Heart left ventricle (tissue), 16 donors: ENCODE data around the gene HNRNPA2B1. TPM values are rescaled to one million over a fixed set of nuclear protein-coding genes. Genes with fewer than 3 reads are reported as not detected.
"Not testable (repeated sequence)": the region's sequence is repeated elsewhere in the genome, so short reads cannot be mapped to it uniquely, and the experiment has no call there.

Source experiments
- ATAC-seq, 4 donors: fragments of 200-7000 bp; cut with Tn5 transposase; one replicate each; pipeline ENCODE4 v1.9.1; 2020 to 2022; ENCODE audit warnings: moderate library complexity in 4 of 4, mild to moderate bottlenecking in 3 of 4, moderate number of reproducible peaks in 1 of 4
- DNase-seq, 5 donors: peaks; one replicate each; pipeline ENCODE4 v3.0.0-alpha.2; 2020
- H3K27ac ChIP-seq, 12 donors: fragments of 200-600 bp; sonication (generic) in 4 of 12; one replicate each; pipeline versions ENCODE4 v1.5.0 to v1.8.0; 2016 to 2022; ENCODE audit warnings: mild to moderate bottlenecking in 2 of 12
- H3K27me3 ChIP-seq, 9 donors: fragments of 200-600 bp; sonication (generic) in 2 of 9; one replicate each; pipeline versions ENCODE4 v1.5.1 to v1.8.0; 2016 to 2022; ENCODE audit warnings: mild to moderate bottlenecking in 3 of 9
- H3K36me3 ChIP-seq, 9 donors: fragments of 200-600 bp; sonication (generic) in 2 of 9; one replicate each; pipeline versions ENCODE4 v1.5.0 to v1.8.0; 2018 to 2022; ENCODE audit warnings: mild to moderate bottlenecking in 2 of 9
- H3K4me1 ChIP-seq, 12 donors: fragments of 200-600 bp; sonication (generic) in 4 of 12; one replicate each; pipeline versions ENCODE4 v1.5.0 to v1.8.0; 2016 to 2022; ENCODE audit warnings: mild to moderate bottlenecking in 3 of 12
- H3K4me3 ChIP-seq, 12 donors: fragments of 200-600 bp; sonication (generic) in 4 of 12; one replicate each; pipeline versions ENCODE4 v1.5.0 to v1.8.0; 2017 to 2022; ENCODE audit warnings: mild to moderate bottlenecking in 9 of 12, moderate library complexity in 4 of 12
- H3K9me3 ChIP-seq, 12 donors: fragments of 200-600 bp; sonication (generic) in 4 of 12; one replicate each; pipeline versions ENCODE4 v1.5.0 to v1.8.0; 2016 to 2022; ENCODE audit warnings: mild to moderate bottlenecking in 1 of 12
- POLR2A ChIP-seq, 2 donors: fragments of 450-650 bp; IDR thresholded peaks; one replicate each; pipeline ENCODE4 v1.6.1; 2017; ENCODE audit warnings: antibody characterized with exemption in 2 of 2, mild to moderate bottlenecking in 2 of 2, moderate library complexity in 2 of 2
- WGBS, 4 donors: extraction: QIAGEN DNeasy Blood & Tissue Kit in 2 of 4; methylation state at CpG; one replicate each; pipeline versions ENCODE4 v1.1.5 to v1.1.7; 2013 to 2018; 5-methylcytosine and 5-hydroxymethylcytosine counted together
- intact Hi-C, 10 donors: fragments of 100-400 bp; cut with DNase I; formaldehyde crosslinking; loops; one replicate each; pipeline versions ENCODE4 v1.11.1 to v1.14.2; 2022
- polyA plus RNA-seq, 2 donors: library from polyadenylated mRNA; stranded (reverse); fragments of 200-250 nt; gene quantifications; one replicate each; pipeline ENCODE4 v1.2.3, GENCODE V29; 2013
- total RNA-seq, 9 donors: library from RNA; depleted of rRNA in 2 of 9; stranded (reverse); fragments of >200 nt in 2 of 9; fragmentation: NEBNext Ultra II Directional in 3 of 9; extraction: Animal tissue kit (Norgen Biotek cat#: 25700) in 3 of 9; gene quantifications; one replicate each; pipeline versions ENCODE4 v1.1.0 to v1.2.4, GENCODE V29; 2016 to 2023
- TF ChIP-seq, protein P1 (sequence below), 12 donors: fragments of 200-600 bp; sonication (generic) in 4 of 12; IDR thresholded peaks; one replicate each; pipeline versions ENCODE4 v1.5.0 to v1.8.0; 2018 to 2022; ENCODE audit warnings: antibody characterized with exemption in 12 of 12, mild to moderate bottlenecking in 5 of 12
- donor health status: ischemic (EF 13 %, LVEDD 7.1; RV severe dilation, severe dysfunction).
- donor health status: healthy with polysubstance abuse.
- donor health status: DM: no; HTN: yes; CAD: no.
- donor health status: DM: no; HTN: no; CAD: no.
- donor health status: ischemic (EF 25% LVEDD 6.9; RV normal size, moderate dysfunction).
- donor health status: ischemic (EF 25% LVEDD 5.7; RV mildly dilated, moderate dysfunction).
- donor health status: healthy.
- donor health status: DM: yes; HTN: yes; CAD: no.
- donor health status: ischemic (EF 35%, LVEDD 5.7; RV mildly dilated, moderate dysfunction).
- donor health status: nonischemic (EF 11% LVEDD 7.7; RV severe dilation, severe dysfunction).
- donor health status: DM: yes; HTN: yes; CAD: no.
- donor health status: PGD.
- donor health status: ischemic (EF 29% LVEDD 5.4; RV normal size, mild dysfunction).
- donor health status: nonischemic (EF 23%, LVEDD 6.1; RV moderate dilation, normal function).

HNRNPA2B1 gene
- total and polyA plus RNA-seq, 11 donors: 142 to 732 (median 378) TPM

DNA sequence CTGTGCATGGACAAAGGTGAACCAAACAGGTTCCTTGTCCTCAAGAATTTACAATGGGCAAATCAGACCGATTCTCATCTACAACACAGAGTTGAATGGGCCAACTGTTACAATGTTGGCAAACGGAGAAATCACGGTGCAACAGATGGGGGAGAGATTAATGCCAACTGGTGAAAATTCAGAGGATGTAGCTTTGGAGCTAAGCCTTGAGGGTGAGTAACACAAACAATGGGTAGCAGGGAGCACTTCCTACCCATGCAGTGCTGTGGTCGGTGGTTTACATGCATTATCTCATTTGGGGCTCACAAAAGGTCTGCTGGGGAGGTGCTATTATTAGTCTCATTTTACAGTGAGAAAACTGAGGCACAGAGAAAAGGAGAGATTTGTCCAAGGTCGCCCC is 49.5 kb downstream of the HNRNPA2B1 start:
- no peak for TF ChIP-seq POLR2A (IDR thresholded peaks at IDR 0.05)
- TF ChIP-seq, protein P1, sequence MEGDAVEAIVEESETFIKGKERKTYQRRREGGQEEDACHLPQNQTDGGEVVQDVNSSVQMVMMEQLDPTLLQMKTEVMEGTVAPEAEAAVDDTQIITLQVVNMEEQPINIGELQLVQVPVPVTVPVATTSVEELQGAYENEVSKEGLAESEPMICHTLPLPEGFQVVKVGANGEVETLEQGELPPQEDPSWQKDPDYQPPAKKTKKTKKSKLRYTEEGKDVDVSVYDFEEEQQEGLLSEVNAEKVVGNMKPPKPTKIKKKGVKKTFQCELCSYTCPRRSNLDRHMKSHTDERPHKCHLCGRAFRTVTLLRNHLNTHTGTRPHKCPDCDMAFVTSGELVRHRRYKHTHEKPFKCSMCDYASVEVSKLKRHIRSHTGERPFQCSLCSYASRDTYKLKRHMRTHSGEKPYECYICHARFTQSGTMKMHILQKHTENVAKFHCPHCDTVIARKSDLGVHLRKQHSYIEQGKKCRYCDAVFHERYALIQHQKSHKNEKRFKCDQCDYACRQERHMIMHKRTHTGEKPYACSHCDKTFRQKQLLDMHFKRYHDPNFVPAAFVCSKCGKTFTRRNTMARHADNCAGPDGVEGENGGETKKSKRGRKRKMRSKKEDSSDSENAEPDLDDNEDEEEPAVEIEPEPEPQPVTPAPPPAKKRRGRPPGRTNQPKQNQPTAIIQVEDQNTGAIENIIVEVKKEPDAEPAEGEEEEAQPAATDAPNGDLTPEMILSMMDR (IDR thresholded peaks at IDR 0.05): no peak
- no peaks in the 10 kb centered on the region for H3K9me3 ChIP-seq
- peaks cover 0 to 32% (median 19%) of the 10 kb centered on the region in 9 donors for H3K27me3 ChIP-seq
- WGBS, 4 donors: 72 to 81% (median 77%) methylated on average over 5 of the region's 5 CpGs
- no peak overlapping the region for H3K4me3 ChIP-seq
- DNase-seq: no peak
- ATAC-seq: no peak
- H3K27ac ChIP-seq: no peak overlapping the region
- H3K4me1 ChIP-seq: peaks cover 0 to 33% (median 0%) of the 10 kb centered on the region in 12 donors
- intact Hi-C loops: no loop called here
- H3K36me3 ChIP-seq: no peaks in the 10 kb centered on the region

DNA sequence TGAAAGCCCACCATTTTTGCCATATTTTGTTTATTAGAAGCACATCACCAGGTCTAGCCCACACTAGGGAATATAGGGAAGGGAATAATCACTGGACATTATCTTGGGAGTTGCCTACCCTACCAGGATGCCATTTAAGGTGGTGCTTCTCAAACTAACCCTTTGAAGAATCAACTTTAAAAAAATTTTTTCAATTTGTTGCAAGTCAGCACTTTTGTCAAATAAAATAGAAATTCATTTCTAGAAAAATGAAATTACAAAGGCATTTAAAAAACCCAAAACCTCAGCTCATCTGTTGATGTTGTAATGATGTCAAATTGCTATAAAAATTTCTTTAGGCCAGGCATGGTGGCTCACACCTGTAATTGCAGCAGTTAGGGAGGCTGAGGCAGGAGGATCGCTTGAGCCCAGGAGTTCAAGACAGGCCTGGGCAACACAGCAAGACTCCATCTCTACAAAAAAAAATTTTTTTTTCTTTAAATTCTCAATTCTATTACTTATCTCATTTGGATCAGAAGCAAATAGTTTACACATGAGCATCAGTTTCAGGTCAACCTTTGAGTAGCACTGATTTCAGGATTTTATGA is 51.1 kb downstream of the HNRNPA2B1 start:
- Histone ChIP-seq H3K9me3 (no peaks in the 10 kb centered on the region), H3K27ac (no peak overlapping the region), H3K36me3 (no peaks in the 10 kb centered on the region), H3K4me1 (peaks cover 0 to 20% (median 0%) of the 10 kb centered on the region in 12 donors), H3K4me3 (no peak overlapping the region), H3K27me3 (peaks cover 3 to 40% (median 19%) of the 10 kb centered on the region in 9 donors)
- no peak for ATAC-seq
- intact Hi-C loops: no loop called here
- WGBS, 4 donors: 96 to 100% (median 99%) methylated on average over 1 of the region's 1 CpG
- TF ChIP-seq POLR2A (IDR thresholded peaks at IDR 0.05): no peak
- TF ChIP-seq, protein P1 (IDR thresholded peaks at IDR 0.05): no peak
- DNase-seq: no peak

DNA sequence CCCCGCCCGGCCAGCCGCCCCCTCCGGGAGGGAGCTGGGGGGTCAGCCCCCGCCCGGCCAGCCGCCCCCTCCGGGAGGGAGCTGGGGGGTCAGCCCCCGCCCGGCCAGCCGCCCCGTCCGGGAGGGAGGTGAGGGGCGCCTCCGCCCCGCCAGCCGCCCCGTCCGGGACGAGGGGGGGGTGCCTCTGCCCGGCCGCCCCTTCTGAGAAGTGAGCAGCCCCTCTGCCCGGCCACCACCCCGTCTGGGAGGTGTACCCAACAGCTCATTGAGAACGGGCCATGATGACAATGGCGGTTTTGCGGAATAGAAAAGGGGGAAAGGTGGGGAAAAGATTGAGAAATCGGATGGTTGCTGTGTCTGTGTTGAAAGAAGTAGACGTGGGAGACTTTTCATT is 52.2 kb downstream of the HNRNPA2B1 start:
- DNase-seq, H3K4me3 ChIP-seq, H3K36me3 ChIP-seq, intact Hi-C loops, H3K27ac ChIP-seq, H3K9me3 ChIP-seq, ATAC-seq: not testable (repeated sequence)
- 87 to 95% (median 92%) methylated on average over 8 to 29 of the region's 29 CpGs for WGBS, 4 donors
- Histone ChIP-seq H3K27me3 (peaks cover 4 to 38% (median 17%) of the 10 kb centered on the region in 9 donors), H3K4me1 (peaks cover 0 to 18% (median 0%) of the 10 kb centered on the region in 12 donors)

DNA sequence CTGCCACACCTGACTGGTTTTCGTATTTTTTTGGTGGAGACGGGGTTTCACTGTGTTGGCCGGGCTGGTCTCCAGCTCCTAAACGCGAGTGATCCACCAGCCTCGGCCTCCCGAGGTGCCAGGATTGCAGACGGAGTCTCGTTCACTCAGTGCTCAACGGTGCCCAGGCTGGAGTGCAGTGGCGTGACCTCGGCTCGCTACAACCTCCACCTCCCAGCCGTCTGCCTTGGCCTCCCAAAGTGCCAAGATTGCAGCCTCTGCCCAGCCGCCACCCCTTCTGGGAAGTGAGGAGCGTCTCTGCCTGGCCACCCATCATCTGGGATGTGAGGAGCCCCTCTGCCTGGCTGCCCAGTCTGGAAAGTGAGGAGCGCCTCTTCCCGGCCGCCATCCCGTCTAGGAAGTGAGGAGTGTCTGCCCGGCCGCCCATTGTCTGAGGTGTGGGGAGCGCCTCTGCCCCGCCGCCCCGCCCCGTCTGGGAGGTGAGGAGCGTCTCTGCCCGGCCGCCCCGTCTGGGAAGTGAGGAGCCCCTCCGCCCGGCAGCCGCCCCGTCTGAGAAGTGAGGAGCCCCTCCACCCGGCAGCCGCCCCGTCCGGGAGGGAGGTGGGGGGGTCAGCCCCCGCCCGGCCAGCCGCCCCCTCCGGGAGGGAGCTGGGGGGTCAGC is 52.8 kb downstream of the HNRNPA2B1 start:
- H3K27ac ChIP-seq, H3K9me3 ChIP-seq, DNase-seq, H3K36me3 ChIP-seq, ATAC-seq, H3K4me3 ChIP-seq, intact Hi-C loops: not testable (repeated sequence)
- H3K4me1 ChIP-seq: peaks cover 0 to 12% (median 0%) of the 10 kb centered on the region in 12 donors
- H3K27me3 ChIP-seq: peaks cover 0 to 33% (median 11%) of the 10 kb centered on the region in 9 donors
- WGBS, 4 donors: 91 to 97% (median 95%) methylated on average over 21 to 43 of the region's 43 CpGs

DNA sequence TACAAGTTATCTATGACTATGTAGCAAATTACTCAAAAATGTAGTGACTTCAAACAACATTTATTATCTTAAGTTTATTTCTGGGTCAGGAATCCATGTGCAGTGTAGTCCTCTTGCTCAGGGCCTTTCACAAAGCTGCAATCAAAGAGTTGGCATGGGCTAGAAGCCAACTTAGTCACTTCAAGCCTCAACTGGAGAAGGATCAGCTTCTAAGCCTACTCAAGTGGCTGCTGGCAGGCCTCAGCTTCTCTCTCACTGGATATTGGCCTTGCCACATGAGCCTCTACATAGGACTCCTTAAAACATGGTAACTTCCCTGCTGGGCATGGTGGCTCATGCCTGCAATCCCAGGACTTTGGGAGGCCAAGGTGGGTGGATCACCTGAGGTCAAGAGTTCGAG is 53.5 kb downstream of the HNRNPA2B1 start:
- WGBS, 4 donors: 85 to 100% (median 94%) methylated on average over 1 of the region's 1 CpG
- ATAC-seq: no peak
- Histone ChIP-seq H3K27ac (no peak overlapping the region), H3K9me3 (no peaks in the 10 kb centered on the region), H3K4me3 (no peak overlapping the region), H3K4me1 (peaks cover 0 to 5% (median 0%) of the 10 kb centered on the region in 12 donors), H3K36me3 (no peaks in the 10 kb centered on the region), H3K27me3 (peaks cover 0 to 25% (median 4%) of the 10 kb centered on the region in 9 donors)
- no peak for DNase-seq
- no peak for TF ChIP-seq POLR2A (IDR thresholded peaks at IDR 0.05)
- TF ChIP-seq, protein P1 (IDR thresholded peaks at IDR 0.05): no peak
- intact Hi-C loops: no loop called here
